ENCODE data around the gene SARDH. TPM values are rescaled to one million over a fixed set of nuclear protein-coding genes. Genes with fewer than 3 reads are reported as not detected.

The SARDH gene
- total and polyA plus RNA-seq, 2 of the 8 experiments (the other 6 are each of a cell fraction or from before 2014, with no cell fraction given): 6.4 to 7.4 TPM

DNA sequence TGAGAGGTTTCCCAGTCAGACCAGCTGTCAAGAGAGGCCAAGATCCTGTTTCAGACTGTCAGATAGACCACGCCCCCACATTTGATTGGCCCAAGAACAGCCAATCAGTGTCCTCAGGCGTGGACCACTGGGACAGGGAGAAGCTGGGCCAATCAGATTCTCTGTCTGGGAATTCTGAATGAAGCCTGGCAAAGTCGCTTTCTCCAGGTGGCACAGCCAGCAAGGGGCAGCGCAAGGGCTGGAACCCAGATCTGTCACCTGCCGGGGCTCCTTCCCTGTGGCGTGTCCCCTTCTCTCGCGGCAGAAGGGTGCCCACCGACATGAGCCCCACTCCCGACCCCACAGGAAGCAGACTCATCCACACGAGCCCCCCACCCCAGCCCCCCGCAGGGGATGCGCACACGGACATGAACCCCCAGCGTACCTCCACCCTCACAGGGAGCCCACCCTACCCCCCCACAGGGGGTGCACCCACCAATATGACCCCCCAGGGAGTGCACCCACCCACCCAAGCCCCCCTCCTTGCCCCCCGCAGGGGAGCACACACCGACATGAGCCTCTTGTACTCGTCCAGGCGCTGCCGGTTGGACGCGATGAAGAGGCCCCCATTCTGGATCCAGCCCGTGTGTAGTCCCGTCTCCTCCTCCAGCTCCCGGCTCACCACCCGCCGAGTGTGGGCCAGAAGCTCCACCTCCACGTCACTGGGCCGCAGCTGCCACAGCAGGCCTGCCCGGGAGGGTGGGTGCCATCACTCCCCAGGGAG is 6.1 kb downstream of the SARDH start (continued):
- TF ChIP-seq SIN3A (conservative IDR thresholded peaks at IDR 0.05 in 1 of 2, IDR thresholded peaks at IDR 0.05 in 1 of 2; ENCODE audit: low read depth in 1 of 2, low read length in 2 of 2): peak in 1 of 2 experiments; percentile 89; a peak in 2 of 4 replicates
- TF ChIP-seq BCL11A (IDR thresholded peaks at IDR 0.05; ENCODE audit: low read depth in 2 of 2, low read length in 2 of 2): no peak
- no peak for TF ChIP-seq SUZ12 (IDR thresholded peaks at IDR 0.05; ENCODE audit: low read length)
- TF ChIP-seq FOSL1 (IDR thresholded peaks at IDR 0.05; ENCODE audit: insufficient read depth, low read depth, low read length): no peak
- TF ChIP-seq ZNF274 (IDR thresholded peaks at IDR 0.05; ENCODE audit: borderline replicate concordance, extremely low read depth, low read length): no peak
- no peak for TF ChIP-seq KDM1A (IDR thresholded peaks at IDR 0.05; ENCODE audit: borderline replicate concordance, low read length)
